Smooth muscle cell (in vitro differentiated cells): ENCODE data around the gene KIAA0319L. TPM values are rescaled to one million over a fixed set of nuclear protein-coding genes. Genes with fewer than 3 reads are reported as not detected.

Experiments used
- DNase-seq: peaks from one replicate; lab custom pipeline; 2025; ENCODE audit not compliant: unreplicated experiment; lab: John Stamatoyannopoulos, UW
- H2AFZ ChIP-seq: fragments of 200-600 bp; sonication (generic); 2 replicates; pipeline ENCODE4 v1.6.0; 2016; ENCODE audit warnings: antibody characterized with exemption, low read depth, mild to moderate bottlenecking
- H3F3A ChIP-seq: fragments of 200-600 bp; sonication (generic); 2 replicates; pipeline ENCODE4 v1.6.0; 2017; ENCODE audit warnings: antibody characterized with exemption, low read depth
- H3K27ac ChIP-seq: fragments of 200-600 bp; sonication (generic); 2 replicates; pipeline ENCODE4 v1.5.1; 2016; ENCODE audit warnings: low read depth, mild to moderate bottlenecking
- H3K27me3 ChIP-seq: fragments of 200-600 bp; sonication (generic); 2 replicates; pipeline ENCODE4 v1.6.1; 2016; ENCODE audit warnings: low read depth, mild to moderate bottlenecking
- H3K36me3 ChIP-seq: fragments of 200-600 bp; sonication (generic); 2 replicates; pipeline ENCODE4 v1.5.1; 2016; ENCODE audit warnings: low read depth
- H3K4me1 ChIP-seq: fragments of 200-600 bp; sonication (generic); 2 replicates; pipeline ENCODE4 v1.5.1; 2016; ENCODE audit warnings: low read depth
- H3K4me2 ChIP-seq: fragments of 200-600 bp; sonication (generic); 2 replicates; pipeline ENCODE4 v1.6.0; 2016; ENCODE audit warnings: mild to moderate bottlenecking
- H3K4me3 ChIP-seq: fragments of 200-600 bp; sonication (generic); 2 replicates; pipeline ENCODE4 v1.5.1; 2016; ENCODE audit warnings: mild to moderate bottlenecking
- H3K79me2 ChIP-seq: fragments of 200-600 bp; sonication (generic); 2 replicates; pipeline ENCODE4 v1.6.0; 2016; ENCODE audit warnings: low read depth, mild to moderate bottlenecking
- H3K9ac ChIP-seq: fragments of 200-600 bp; sonication (generic); 2 replicates; pipeline ENCODE4 v1.6.0; 2016; ENCODE audit warnings: low read depth
- H3K9me3 ChIP-seq: fragments of 200-600 bp; sonication (generic); replicated peaks from 2 replicates; pipeline ENCODE4 v1.5.1; 2016; ENCODE audit warnings: low read depth
- H4K20me1 ChIP-seq: fragments of 200-600 bp; sonication (generic); 2 replicates; pipeline ENCODE4 v1.6.0; 2016; ENCODE audit warnings: low read depth
- WGBS: methylation state at CpG from one replicate; pipeline ENCODE4 v1.1.7; 2016; ENCODE audit warnings: low lambda C conversion rate; 5-methylcytosine and 5-hydroxymethylcytosine counted together
- polyA plus RNA-seq: library from polyadenylated mRNA; unstranded; fragments of >200 nt; fragmentation: Nextera tagmentation; extraction: Ambion mirVana; gene quantifications from 2 replicates; pipeline ENCODE4 v1.2.1, GENCODE V29; 2016
- total RNA-seq: library from RNA; depleted of rRNA; stranded (reverse); fragments of >200 nt; gene quantifications from 2 replicates; pipeline ENCODE4 v1.2.3, GENCODE V29; 2014
- TF ChIP-seq, protein P1 (sequence below): fragments of 200-600 bp; sonication (generic); IDR thresholded peaks from 2 replicates; pipeline ENCODE4 v1.5.1; 2017; ENCODE audit warnings: borderline replicate concordance, mild to moderate bottlenecking, antibody characterized with exemption; ENCODE audit not compliant: insufficient read depth, poor library complexity, severe bottlenecking

The KIAA0319L gene
- total and polyA plus RNA-seq, 2 experiments from 2014 or later = 30.1 to 37.0 TPM

DNA sequence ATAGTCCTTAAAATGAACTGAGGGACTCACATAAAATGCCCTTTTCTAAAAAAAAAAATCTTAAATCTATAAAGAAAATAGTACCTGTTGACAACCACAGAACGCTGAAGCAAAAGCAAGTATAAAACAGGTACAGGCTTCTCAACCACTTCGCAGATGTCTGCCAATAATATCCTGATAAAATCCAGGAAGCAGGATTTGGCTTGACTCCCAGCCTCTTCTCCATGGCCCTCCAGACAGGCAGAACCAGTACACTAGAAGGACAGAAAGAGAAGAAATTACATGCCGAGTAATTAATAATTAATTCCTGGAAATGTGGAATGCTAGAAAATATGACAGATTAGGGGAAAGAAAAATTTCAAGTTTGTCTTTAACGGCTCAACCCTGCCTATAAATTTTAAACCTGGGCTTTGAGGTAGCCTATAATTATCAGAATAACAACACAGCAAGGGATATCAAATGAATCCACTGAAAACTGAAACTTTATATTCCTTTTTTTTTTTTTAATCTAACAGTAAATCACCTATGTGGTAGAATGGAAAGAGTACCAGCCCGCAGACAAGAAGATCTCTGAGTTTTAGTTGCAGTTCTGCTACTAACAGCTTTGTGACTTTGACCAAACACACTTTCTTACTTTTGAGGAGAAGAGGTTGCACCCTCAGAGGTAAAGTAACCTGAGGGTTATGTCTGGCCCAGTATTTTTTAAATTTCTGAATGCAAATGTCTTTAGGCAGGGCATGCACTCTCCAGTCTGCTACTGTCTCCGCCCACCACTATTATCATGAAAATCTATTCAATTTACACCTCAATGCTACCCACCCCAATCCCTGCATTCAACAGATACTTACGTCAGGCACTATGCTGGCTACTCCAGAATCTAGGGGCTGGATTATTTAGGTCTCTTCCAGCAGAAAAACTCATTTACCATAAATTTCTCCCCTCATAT is 2.7 kb downstream of the KIAA0319L start:
- TF ChIP-seq, protein P1, sequence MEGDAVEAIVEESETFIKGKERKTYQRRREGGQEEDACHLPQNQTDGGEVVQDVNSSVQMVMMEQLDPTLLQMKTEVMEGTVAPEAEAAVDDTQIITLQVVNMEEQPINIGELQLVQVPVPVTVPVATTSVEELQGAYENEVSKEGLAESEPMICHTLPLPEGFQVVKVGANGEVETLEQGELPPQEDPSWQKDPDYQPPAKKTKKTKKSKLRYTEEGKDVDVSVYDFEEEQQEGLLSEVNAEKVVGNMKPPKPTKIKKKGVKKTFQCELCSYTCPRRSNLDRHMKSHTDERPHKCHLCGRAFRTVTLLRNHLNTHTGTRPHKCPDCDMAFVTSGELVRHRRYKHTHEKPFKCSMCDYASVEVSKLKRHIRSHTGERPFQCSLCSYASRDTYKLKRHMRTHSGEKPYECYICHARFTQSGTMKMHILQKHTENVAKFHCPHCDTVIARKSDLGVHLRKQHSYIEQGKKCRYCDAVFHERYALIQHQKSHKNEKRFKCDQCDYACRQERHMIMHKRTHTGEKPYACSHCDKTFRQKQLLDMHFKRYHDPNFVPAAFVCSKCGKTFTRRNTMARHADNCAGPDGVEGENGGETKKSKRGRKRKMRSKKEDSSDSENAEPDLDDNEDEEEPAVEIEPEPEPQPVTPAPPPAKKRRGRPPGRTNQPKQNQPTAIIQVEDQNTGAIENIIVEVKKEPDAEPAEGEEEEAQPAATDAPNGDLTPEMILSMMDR = no peak
- WGBS = 69% methylated on average over 7 of the region's 7 CpGs

DNA sequence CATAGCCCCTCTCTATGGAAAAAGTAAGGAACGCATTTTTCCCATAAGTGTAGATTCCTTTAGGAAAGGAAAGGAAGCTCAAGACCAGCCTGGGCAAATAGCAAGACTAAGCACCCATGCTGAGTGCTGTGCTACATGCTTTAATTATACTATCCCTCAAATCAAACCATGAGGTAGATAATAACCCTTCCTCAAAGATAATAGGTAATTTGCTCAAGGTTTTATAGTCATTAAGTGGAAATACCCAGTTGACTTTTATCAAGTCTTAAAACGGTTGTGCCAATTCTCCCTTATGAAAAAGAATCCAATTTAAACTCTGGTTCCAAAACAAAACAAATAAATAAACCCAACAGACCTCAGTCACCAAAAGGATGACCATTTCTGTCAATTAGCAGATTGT is 3.4 kb downstream of the KIAA0319L start:
- Histone ChIP-seq H3K9ac (no peak overlapping the region), H3K9me3 (no peaks in the 10 kb centered on the region), H3K27me3 (no peaks in the 10 kb centered on the region), H3K79me2 (peaks cover 54% of the 10 kb centered on the region), H3K27ac (no peak overlapping the region), H3K4me1 (peaks cover 10% of the 10 kb centered on the region), H3F3A (peaks cover 4% of the 10 kb centered on the region), H2AFZ (no peak overlapping the region), H4K20me1 (peaks cover 56% of the 10 kb centered on the region), H3K4me2 (no peak overlapping the region), H3K36me3 (no peaks in the 10 kb centered on the region), H3K4me3 (no peak overlapping the region)
- TF ChIP-seq, protein P1 = no peak
- WGBS = 79% methylated on average over 2 of the region's 2 CpGs
- DNase-seq = no peak

More for the DNA sequence above, 2.7 kb downstream of the KIAA0319L start:
- H4K20me1 ChIP-seq = peaks cover 56% of the 10 kb centered on the region
- peak overlapping the region; percentile 99 for H3K4me2 ChIP-seq
- peak overlapping the region; percentile 46 for H3K27ac ChIP-seq
- no peak overlapping the region for H3K4me3 ChIP-seq
- H3K36me3 ChIP-seq = no peaks in the 10 kb centered on the region
- H3K79me2 ChIP-seq = peaks cover 52% of the 10 kb centered on the region
- H2AFZ ChIP-seq = no peak overlapping the region
- DNase-seq = no peak
- peaks cover 4% of the 10 kb centered on the region for H3F3A ChIP-seq
- no peaks in the 10 kb centered on the region for H3K9me3 ChIP-seq
- H3K4me1 ChIP-seq = peaks cover 10% of the 10 kb centered on the region
- no peak overlapping the region for H3K9ac ChIP-seq
- H3K27me3 ChIP-seq = no peaks in the 10 kb centered on the region

DNA sequence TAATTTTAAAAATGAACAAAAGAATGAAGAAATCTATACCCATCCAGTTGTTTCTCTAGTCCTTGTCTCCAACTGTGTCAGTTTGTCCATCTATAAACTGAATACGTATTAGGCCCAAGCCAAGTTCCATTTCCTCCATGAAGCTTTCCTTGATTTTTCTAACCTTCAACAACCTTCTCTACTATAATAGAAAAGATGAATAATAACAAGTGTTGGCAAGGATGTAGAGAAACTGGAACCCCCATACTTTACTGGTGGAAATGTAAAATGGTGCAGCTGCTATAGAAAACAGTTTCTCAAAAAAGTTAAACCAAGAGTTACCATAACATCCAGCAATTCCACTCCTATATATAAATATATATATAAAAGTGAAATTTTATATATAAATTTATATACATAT is 10.6 kb downstream of the KIAA0319L start:
- H3K79me2 ChIP-seq = peaks cover 57% of the 10 kb centered on the region
- TF ChIP-seq, protein P1 = no peak

More for the DNA sequence above, 10.6 kb downstream of the KIAA0319L start:
- WGBS = 95% methylated on average over 1 of the region's 1 CpG
- H3K27ac ChIP-seq = no peak overlapping the region
- no peak overlapping the region for H3K4me3 ChIP-seq
- no peak overlapping the region for H3K9ac ChIP-seq
- no peak overlapping the region for H2AFZ ChIP-seq
- no peaks in the 10 kb centered on the region for H3K27me3 ChIP-seq
- H3K9me3 ChIP-seq = no peaks in the 10 kb centered on the region
- DNase-seq = no peak
- peaks cover 79% of the 10 kb centered on the region for H4K20me1 ChIP-seq
- no peaks in the 10 kb centered on the region for H3F3A ChIP-seq
- H3K4me1 ChIP-seq = no peaks in the 10 kb centered on the region
- no peak overlapping the region for H3K4me2 ChIP-seq
- H3K36me3 ChIP-seq = no peaks in the 10 kb centered on the region
